ENCODE results near the gene KIF1A.
"Not testable (repeated sequence)": the region's sequence is repeated elsewhere in the genome, so short reads cannot be mapped to it uniquely, and the experiment has no call there.

Gene KIF1A

GRCh38 chr2:240699835-240700234, 120.2 kb downstream of the KIF1A start:
- DNase-seq: not testable (repeated sequence)

- not testable (repeated sequence) for DNase-seq
Measured at GRCh38 chr2:240698852-240699561, 121.0 kb downstream of the KIF1A start.

GRCh38 chr2:240696469-240696868, 123.5 kb downstream of the KIF1A start:
- not testable (repeated sequence) for DNase-seq

- not testable (repeated sequence) for DNase-seq
Measured at GRCh38 chr2:240695593-240695992, 124.4 kb downstream of the KIF1A start.

GRCh38 chr2:240694304-240694703, 125.7 kb downstream of the KIF1A start:
- not testable (repeated sequence) for DNase-seq

- DNase-seq: not testable (repeated sequence)
Measured at GRCh38 chr2:240692583-240693561, 127.1 kb downstream of the KIF1A start.

- DNase-seq: not testable (repeated sequence)
Measured at GRCh38 chr2:240691631-240692420, 128.2 kb downstream of the KIF1A start, which contains the start of gene AQP12A. Gene AQP12A (plus strand): TSS chr2:240691866. CDS start chr2:240691914, 48 bp downstream.

GRCh38 chr2:240691075-240691427, 129.0 kb downstream of the KIF1A start:
- not testable (repeated sequence) for DNase-seq

GRCh38 chr2:240690421-240691074, 129.5 kb downstream of the KIF1A start:
- DNase-seq: not testable (repeated sequence)

- DNase-seq: no peak
Measured at GRCh38 chr2:240689975-240690374, 130.0 kb downstream of the KIF1A start.

- no peak for DNase-seq
Measured at GRCh38 chr2:240688553-240688919, 131.5 kb downstream of the KIF1A start.

- no peak for DNase-seq
Measured at GRCh38 chr2:240687741-240688552, 132.1 kb downstream of the KIF1A start.

GRCh38 chr2:240687045-240687740, 132.8 kb downstream of the KIF1A start:
- DNase-seq: no peak

- DNase-seq: no peak
Measured at GRCh38 chr2:240686460-240686859, 133.6 kb downstream of the KIF1A start.

GRCh38 chr2:240685771-240686371, 134.1 kb downstream of the KIF1A start:
- DNase-seq: no peak

- DNase-seq: not testable (repeated sequence)
Measured at GRCh38 chr2:240683980-240684728, 135.9 kb downstream of the KIF1A start.

GRCh38 chr2:240683329-240683979, 136.6 kb downstream of the KIF1A start:
- DNase-seq: not testable (repeated sequence)

GRCh38 chr2:240682431-240683224, 137.4 kb downstream of the KIF1A start, which contains the start of gene AQP12B:
Gene AQP12B (minus strand): TSS chr2:240682885. CDS start chr2:240682837, 48 bp downstream.
- not testable (repeated sequence) for DNase-seq
